ENCODE measurements around the gene FBXO48.
"Not testable (repeated sequence)": the region's sequence is repeated elsewhere in the genome, so short reads cannot be mapped to it uniquely, and the experiment has no call there.

Gene FBXO48

GRCh38 chr2:68467077-68467960, at the start of gene FBXO48, which contains the start of gene APLF:
FBXO48 (minus strand) TSS chr2:68467294; CDS start chr2:68465145, 2,149 bp downstream.
APLF (plus strand) TSS chr2:68467585; CDS start chr2:68467732, 147 bp downstream.
- peak; percentile 94 to 95 for DNase-seq (ENCODE audit: low read depth in 2 of 2)

GRCh38 chr2:68516051-68516955, 49.2 kb upstream of the FBXO48 start:
- DNase-seq (ENCODE audit: low read depth in 2 of 2): no peak

GRCh38 chr2:68514316-68514929, 47.3 kb upstream of the FBXO48 start:
- no peak for DNase-seq (ENCODE audit: low read depth in 2 of 2)

GRCh38 chr2:68512966-68513365, 45.9 kb upstream of the FBXO48 start:
- DNase-seq (ENCODE audit: low read depth in 2 of 2): no peak

- no peak for DNase-seq (ENCODE audit: low read depth in 2 of 2)
Observed at GRCh38 chr2:68512326-68512725, 45.2 kb upstream of the FBXO48 start.

GRCh38 chr2:68506170-68506569, 39.1 kb upstream of the FBXO48 start:
- DNase-seq (ENCODE audit: low read depth in 2 of 2): no peak

- DNase-seq (ENCODE audit: low read depth in 2 of 2): no peak
Observed at GRCh38 chr2:68505603-68506159, 38.6 kb upstream of the FBXO48 start.

- no peak for DNase-seq (ENCODE audit: low read depth in 2 of 2)
Observed at GRCh38 chr2:68501768-68502167, 34.7 kb upstream of the FBXO48 start.

GRCh38 chr2:68500649-68501048, 33.6 kb upstream of the FBXO48 start:
- no peak for DNase-seq (ENCODE audit: low read depth in 2 of 2)

- DNase-seq (ENCODE audit: low read depth in 2 of 2): no peak
Observed at GRCh38 chr2:68499133-68499532, 32.0 kb upstream of the FBXO48 start.

- no peak for DNase-seq (ENCODE audit: low read depth in 2 of 2)
Observed at GRCh38 chr2:68491582-68491981, 24.5 kb upstream of the FBXO48 start.

- no peak for DNase-seq (ENCODE audit: low read depth in 2 of 2)
Observed at GRCh38 chr2:68489282-68489681, 22.2 kb upstream of the FBXO48 start.

- DNase-seq (ENCODE audit: low read depth in 2 of 2): not testable (repeated sequence)
Observed at GRCh38 chr2:68488605-68489004, 21.5 kb upstream of the FBXO48 start.

GRCh38 chr2:68487773-68488355, 20.8 kb upstream of the FBXO48 start:
- no peak for DNase-seq (ENCODE audit: low read depth in 2 of 2)

GRCh38 chr2:68483011-68483410, 15.9 kb upstream of the FBXO48 start:
- no peak for DNase-seq (ENCODE audit: low read depth in 2 of 2)

GRCh38 chr2:68482296-68482820, 15.3 kb upstream of the FBXO48 start:
- DNase-seq (ENCODE audit: low read depth in 2 of 2): no peak

GRCh38 chr2:68478688-68479087, 11.6 kb upstream of the FBXO48 start:
- DNase-seq (ENCODE audit: low read depth in 2 of 2): no peak

GRCh38 chr2:68476454-68476853, 9.4 kb upstream of the FBXO48 start:
- DNase-seq (ENCODE audit: low read depth in 2 of 2): no peak

GRCh38 chr2:68475576-68475975, 8.5 kb upstream of the FBXO48 start:
- no peak for DNase-seq (ENCODE audit: low read depth in 2 of 2)

GRCh38 chr2:68475110-68475509, 8.0 kb upstream of the FBXO48 start:
- no peak for DNase-seq (ENCODE audit: low read depth in 2 of 2)

- DNase-seq (ENCODE audit: low read depth in 2 of 2): no peak
Observed at GRCh38 chr2:68472796-68473414, 5.8 kb upstream of the FBXO48 start.

Data from stimulated activated CD8-positive, alpha-beta memory T cell treated with anti-CD3 and anti-CD28 coated beads, Interleukin-15, amount 100 ng/mL, for 48 hours (primary cell).